ENCODE results near the gene CDH23. TPM values are rescaled to one million over a fixed set of nuclear protein-coding genes. Genes with fewer than 3 reads are reported as not detected.

CDH23 gene
- total and polyA plus RNA-seq, 2 of the 8 experiments (the other 6 are each of a cell fraction or from before 2014, with no cell fraction given): 1.9 to 4.9 TPM

DNA sequence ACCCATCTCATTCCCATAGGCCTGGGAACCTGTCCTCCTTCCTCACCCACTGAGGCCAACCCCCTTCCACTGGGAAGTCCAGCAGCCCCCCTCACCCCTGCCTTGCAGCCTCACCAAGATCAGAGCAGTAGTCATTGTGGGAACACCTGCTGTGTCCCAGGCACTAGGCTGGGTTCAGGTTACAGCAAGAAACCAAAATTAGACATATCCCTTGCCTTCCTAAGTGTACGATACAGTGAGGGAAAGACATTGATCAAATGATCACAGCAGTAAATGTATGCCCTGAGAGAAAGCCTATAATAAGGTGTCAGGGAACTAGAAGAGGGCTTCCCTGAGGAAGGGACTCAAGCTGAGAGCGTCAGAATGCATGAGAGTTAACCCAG is 339.8 kb downstream of the CDH23 start (continued):
- no peak for TF ChIP-seq RAD21 (IDR thresholded peaks at IDR 0.05 in 1 of 2, conservative IDR thresholded peaks at IDR 0.05 in 1 of 2; ENCODE audit: low read depth in 2 of 2, low read length in 2 of 2)
- no peak for TF ChIP-seq KDM1A (IDR thresholded peaks at IDR 0.05; ENCODE audit: borderline replicate concordance, low read length)
- TF ChIP-seq RXRA (IDR thresholded peaks at IDR 0.05; ENCODE audit: insufficient read depth, low read depth, low read length): no peak
